GM23248 (cell line): ENCODE measurements around the gene CORO2B.

ENCODE experiments used
- EZH2 ChIP-seq: fragments of 200-600 bp; sonication (generic); IDR thresholded peaks from 2 replicates; pipeline ENCODE4 v1.6.1; 2018; ENCODE audit warnings: antibody characterized with exemption, mild to moderate bottlenecking; ENCODE audit not compliant: insufficient read depth, poor library complexity, severe bottlenecking
- EZH2phosphoT487 ChIP-seq: fragments of 200-600 bp; sonication (generic); IDR thresholded peaks from 2 replicates; pipeline ENCODE4 v1.6.1; 2018; ENCODE audit warnings: antibody characterized with exemption, moderate library complexity, mild to moderate bottlenecking, low read depth; ENCODE audit not compliant: insufficient read depth

DNA sequence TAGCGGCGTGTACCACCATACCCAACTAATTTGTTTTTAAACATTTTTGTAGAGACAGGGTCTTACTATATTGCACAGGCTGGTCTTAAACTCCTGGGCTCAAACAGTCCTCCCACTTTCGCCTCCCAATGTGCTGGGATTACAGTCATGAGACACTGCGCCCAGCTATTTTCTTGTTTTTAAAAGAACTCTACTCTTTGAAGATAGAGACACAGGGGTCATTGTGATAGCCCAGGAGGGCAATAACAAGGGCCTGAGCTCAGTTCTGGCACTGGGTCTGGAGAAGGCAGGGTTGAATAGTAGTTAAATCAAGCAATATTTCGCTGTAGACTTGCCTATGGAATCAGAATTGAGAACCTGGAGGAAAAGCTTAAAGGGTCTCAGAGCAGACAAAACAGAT is 143.1 kb downstream of the CORO2B start:
- TF ChIP-seq EZH2: no peak
- TF ChIP-seq EZH2phosphoT487: no peak
